HepG2 (cell line): Measurements from ENCODE around the gene CCDC85A. TPM values are rescaled to one million over a fixed set of nuclear protein-coding genes. Genes with fewer than 3 reads are reported as not detected.

Source experiments
- GATAD2A ChIP-seq: IDR thresholded peaks from 2 replicates; pipeline ENCODE4 v1.6.1; 2016
- PTBP1 ChIP-seq: fragments of 200-400 bp; formaldehyde crosslinking; IDR thresholded peaks from 2 replicates; pipeline ENCODE4 v1.6.1; 2018; ENCODE audit warnings: low read length, low read depth; ENCODE audit not compliant: poor library complexity, severe bottlenecking
- RFX5 ChIP-seq: IDR thresholded peaks from 2 replicates; pipeline ENCODE4 v1.6.1; 2011; ENCODE audit warnings: low read depth, low read length, improper control_type of control experiment
- TP53 ChIP-seq: sonication (generic); formaldehyde crosslinking; conservative IDR thresholded peaks from 2 replicates; pipeline ENCODE4 v1.4.0; 2020; ENCODE audit warnings: missing genetic modification reagents
- ZNF138 ChIP-seq: sonication (generic); formaldehyde crosslinking; IDR thresholded peaks from 2 replicates; pipeline ENCODE4 v1.5.0; 2020; ENCODE audit warnings: mild to moderate bottlenecking, low read depth, missing genetic modification reagents
- polyA plus RNA-seq, 8 experiments: library from polyadenylated mRNA; depleted of rRNA in 3 of 8; stranded (reverse) in 7 of 8; unstranded in 1 of 8; fragments of >200 nt; fragmentation: Illumina TruSeq in 4 of 8; extraction: Trizol in 4 of 8; gene quantifications; 2 replicates each; pipeline versions ENCODE4 v1.2.1 to v1.2.3, GENCODE V29; 2011 to 2016; ENCODE audit warnings: low read depth in 4 of 8, missing spikeins in 1 of 8, mixed read lengths in 1 of 8; ENCODE audit not compliant: insufficient read depth in 1 of 8
- total RNA-seq, 5 experiments: library from RNA; depleted of rRNA; stranded (reverse); fragments of >200 nt; fragmentation: Illumina TruSeq; extraction: Trizol; gene quantifications; 2 replicates each; pipeline ENCODE4 v1.2.3, GENCODE V29; 2016; ENCODE audit warnings: low read depth in 1 of 5
- TF ChIP-seq, protein P1 (sequence below): sonication (generic); formaldehyde crosslinking; IDR thresholded peaks from 2 replicates; pipeline ENCODE4 v1.4.0; 2020; ENCODE audit warnings: missing genetic modification reagents, low read depth, mild to moderate bottlenecking, borderline replicate concordance
- TF ChIP-seq, protein P2 (sequence below): sonication (generic); formaldehyde crosslinking; IDR thresholded peaks from 2 replicates; pipeline ENCODE4 v1.5.0; 2020; ENCODE audit warnings: missing genetic modification reagents, mild to moderate bottlenecking, borderline replicate concordance
- TF ChIP-seq, protein P3 (sequence below): IDR thresholded peaks from 2 replicates; pipeline ENCODE4 v1.6.1; 2016; ENCODE audit warnings: low read depth, borderline replicate concordance
- TF ChIP-seq, protein P4 (sequence below): sonication (generic); formaldehyde crosslinking; IDR thresholded peaks from 2 replicates; pipeline ENCODE4 v1.9.0; 2021; ENCODE audit warnings: missing genetic modification reagents, borderline replicate concordance

Gene CCDC85A
- total and polyA plus RNA-seq, 2 of the 13 experiments (the other 11 are each of a cell fraction or from before 2014, with no cell fraction given): not detected

DNA sequence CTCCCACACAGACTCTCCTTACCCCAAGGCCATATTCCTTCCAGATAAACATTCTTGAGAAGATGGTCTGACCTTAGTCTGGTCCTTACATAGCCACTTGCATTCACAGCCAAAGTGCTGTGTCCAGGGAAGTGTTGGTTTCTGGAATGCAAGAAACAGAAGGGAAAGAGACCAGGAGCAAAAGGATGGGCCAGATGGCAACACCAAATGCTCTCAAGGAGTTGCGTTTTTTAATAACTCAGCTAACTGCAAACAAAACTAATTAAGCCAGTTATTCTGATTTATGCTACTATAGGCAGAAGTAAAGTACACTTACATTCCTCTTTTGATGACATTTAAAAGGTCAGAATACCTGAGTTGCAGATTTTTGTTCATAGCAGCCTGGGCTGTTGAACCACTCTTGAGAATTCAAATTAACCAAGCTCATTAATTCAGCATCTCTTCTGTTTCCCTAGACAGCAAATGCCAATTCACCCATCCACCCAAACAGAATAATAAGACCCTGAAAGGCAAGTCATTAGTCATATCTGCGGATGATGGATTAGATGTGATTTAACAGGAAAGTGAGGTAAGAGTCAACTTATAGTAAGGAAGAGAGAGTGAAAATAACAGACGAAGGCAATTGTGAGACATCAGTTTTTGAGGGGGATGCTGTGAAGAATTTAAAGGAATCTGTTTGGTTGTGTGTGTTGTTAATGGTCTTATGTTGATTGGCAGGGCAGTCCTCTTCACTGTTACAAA is 18.8 kb downstream of the CCDC85A start (continued):
- TF ChIP-seq, protein P1, sequence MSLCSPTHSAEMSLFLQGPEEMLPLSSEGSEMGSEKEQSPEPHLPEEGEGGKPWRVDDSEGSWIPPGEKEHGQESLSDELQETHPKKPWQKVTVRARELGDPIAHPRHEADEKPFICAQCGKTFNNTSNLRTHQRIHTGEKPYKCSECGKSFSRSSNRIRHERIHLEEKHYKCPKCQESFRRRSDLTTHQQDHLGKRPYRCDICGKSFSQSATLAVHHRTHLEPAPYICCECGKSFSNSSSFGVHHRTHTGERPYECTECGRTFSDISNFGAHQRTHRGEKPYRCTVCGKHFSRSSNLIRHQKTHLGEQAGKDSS (CRISPR knock-in tag): no peak
- TF ChIP-seq RFX5 (no peak), ZNF138 (CRISPR knock-in tag) (no peak), TP53 (CRISPR knock-in tag) (no peak), GATAD2A (CRISPR knock-in tag) (no peak), PTBP1 (no peak)
- TF ChIP-seq, protein P2, sequence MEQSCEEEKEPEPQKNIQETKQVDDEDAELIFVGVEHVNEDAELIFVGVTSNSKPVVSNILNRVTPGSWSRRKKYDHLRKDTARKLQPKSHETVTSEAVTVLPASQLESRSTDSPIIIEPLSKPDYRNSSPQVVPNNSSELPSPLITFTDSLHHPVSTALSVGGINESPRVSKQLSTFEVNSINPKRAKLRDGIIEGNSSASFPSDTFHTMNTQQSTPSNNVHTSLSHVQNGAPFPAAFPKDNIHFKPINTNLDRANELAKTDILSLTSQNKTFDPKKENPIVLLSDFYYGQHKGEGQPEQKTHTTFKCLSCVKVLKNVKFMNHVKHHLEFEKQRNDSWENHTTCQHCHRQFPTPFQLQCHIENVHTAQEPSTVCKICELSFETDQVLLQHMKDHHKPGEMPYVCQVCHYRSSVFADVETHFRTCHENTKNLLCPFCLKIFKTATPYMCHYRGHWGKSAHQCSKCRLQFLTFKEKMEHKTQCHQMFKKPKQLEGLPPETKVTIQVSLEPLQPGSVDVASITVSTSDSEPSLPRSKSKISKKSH (CRISPR knock-in tag): no peak
- TF ChIP-seq, protein P3, sequence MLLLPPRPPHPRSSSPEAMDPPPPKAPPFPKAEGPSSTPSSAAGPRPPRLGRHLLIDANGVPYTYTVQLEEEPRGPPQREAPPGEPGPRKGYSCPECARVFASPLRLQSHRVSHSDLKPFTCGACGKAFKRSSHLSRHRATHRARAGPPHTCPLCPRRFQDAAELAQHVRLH (CRISPR knock-in tag): no peak
- TF ChIP-seq, protein P4, sequence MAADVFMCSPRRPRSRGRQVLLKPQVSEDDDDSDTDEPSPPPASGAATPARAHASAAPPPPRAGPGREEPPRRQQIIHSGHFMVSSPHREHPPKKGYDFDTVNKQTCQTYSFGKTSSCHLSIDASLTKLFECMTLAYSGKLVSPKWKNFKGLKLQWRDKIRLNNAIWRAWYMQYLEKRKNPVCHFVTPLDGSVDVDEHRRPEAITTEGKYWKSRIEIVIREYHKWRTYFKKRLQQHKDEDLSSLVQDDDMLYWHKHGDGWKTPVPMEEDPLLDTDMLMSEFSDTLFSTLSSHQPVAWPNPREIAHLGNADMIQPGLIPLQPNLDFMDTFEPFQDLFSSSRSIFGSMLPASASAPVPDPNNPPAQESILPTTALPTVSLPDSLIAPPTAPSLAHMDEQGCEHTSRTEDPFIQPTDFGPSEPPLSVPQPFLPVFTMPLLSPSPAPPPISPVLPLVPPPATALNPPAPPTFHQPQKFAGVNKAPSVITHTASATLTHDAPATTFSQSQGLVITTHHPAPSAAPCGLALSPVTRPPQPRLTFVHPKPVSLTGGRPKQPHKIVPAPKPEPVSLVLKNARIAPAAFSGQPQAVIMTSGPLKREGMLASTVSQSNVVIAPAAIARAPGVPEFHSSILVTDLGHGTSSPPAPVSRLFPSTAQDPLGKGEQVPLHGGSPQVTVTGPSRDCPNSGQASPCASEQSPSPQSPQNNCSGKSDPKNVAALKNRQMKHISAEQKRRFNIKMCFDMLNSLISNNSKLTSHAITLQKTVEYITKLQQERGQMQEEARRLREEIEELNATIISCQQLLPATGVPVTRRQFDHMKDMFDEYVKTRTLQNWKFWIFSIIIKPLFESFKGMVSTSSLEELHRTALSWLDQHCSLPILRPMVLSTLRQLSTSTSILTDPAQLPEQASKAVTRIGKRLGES (CRISPR knock-in tag): no peak
